NCI-H1930 (cell line): ENCODE results near the gene WEE1.
"Not testable (repeated sequence)": the region's sequence is repeated elsewhere in the genome, so short reads cannot be mapped to it uniquely, and the experiment has no call there.

Experiments used
- DNase-seq, 2 experiments: peaks; one replicate each; lab custom pipeline; 2025; lab: John Stamatoyannopoulos, UW

WEE1 gene

DNA sequence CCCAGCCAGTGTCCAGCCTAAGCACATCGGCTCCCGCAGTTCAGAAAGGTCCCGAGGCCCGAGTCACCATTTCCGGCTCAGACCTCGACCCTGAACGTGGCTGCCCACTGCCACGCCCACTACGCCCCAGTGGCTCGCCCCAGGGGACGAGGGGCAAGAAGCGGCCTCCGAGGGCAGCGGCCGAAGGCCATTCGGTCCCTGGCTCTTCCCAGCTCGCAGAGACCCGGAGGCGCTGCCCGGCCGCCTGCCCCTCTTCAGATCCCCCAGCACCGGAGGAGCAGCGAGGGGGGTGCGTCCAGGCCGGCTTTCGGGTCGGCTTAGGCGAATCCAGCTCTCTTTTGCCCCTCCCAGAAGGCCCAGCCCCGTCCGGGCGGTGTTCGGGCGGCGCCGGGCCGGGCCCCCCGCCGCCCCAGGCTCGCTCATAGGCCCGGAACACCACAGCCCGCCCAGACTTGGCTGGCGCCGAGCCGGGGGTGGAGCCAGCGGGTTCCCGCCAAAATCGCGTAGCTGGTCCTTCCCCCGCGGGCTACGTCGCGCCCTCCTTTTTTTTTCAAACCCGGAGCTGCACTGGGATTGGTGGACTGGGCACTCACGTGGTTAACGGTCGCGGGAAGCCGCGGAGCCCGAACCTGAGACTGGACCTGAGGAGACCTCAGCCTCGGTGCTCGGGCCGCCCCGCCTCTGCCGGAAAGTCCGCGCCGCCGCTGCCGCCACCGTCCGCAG lies at the start of gene WEE1:
Gene WEE1, plus strand, starts transcription at position 619 of the 723 bp plus-strand sequence. CDS start 264 bp downstream, outside the sequence.
- DNase-seq = peak; percentile 98 to 100

DNA sequence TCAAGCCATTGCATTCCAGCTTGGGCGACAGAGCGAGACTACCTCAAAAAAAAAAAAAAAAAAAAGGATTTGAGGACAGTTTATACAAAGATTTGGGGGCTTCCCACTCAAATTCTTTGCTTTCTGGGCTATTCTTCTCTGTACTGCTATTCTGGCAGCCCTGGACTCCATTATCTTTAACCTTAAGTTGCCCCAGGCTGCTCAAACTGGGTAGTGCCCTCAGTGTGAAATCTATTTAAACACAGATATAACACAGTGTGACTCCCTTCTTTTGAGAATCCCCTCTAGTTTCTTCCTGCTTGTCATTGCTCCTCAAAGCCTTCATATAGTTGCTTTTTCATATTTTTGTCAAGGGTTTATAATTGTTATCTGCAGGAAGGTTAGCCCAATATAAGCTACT lies 49.5 kb upstream of the WEE1 start:
- DNase-seq = no peak

DNA sequence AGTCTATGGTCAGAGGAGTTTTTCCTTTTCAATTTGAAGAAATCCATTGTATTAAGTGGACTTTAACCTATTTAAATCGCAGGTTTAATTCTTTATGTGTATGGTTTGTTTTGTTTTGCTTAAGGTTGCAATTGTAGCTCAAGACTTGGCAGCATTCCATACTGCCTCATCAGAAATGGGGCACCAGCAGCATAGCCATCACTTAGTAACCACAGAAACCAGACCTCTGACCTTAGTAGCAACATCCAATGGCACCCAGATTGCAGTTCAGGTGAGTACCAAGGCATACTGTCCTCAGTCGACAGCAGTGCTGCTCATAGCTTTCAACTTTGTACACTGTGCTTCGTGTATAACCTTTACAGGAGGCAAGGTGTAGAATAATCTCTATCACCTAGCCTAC lies 48.4 kb upstream of the WEE1 start:
- no peak for DNase-seq

DNA sequence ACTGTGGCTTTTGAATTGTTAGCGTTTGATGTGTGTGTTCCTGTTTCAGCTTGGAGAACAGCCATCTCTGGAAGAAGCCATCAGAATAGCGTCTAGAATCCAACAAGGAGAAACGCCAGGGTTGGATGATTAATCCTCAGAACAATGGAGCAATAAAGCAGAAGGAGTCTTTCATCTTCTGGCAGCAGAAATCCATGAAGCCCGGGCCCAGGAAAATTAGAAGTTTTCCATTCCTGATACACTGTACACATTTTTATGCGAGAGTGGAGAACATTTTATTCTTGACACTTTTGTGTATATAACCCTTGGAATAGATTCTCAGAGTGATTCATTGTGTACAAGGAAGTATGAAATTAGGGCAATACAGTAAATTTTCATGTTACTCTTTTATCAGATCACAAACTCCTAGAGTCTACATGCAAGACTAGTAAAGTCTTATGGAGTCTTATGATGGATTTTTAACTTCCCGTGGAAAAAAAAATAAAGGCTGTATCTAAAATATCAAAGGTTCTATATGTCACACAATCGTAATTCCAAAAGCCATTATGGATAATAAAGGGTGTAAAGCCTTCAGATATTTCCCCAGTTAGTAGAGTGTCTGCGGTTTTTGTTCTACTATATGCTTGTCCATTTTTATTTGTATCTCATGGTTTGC lies 45.9 kb upstream of the WEE1 start:
- DNase-seq = no peak

DNA sequence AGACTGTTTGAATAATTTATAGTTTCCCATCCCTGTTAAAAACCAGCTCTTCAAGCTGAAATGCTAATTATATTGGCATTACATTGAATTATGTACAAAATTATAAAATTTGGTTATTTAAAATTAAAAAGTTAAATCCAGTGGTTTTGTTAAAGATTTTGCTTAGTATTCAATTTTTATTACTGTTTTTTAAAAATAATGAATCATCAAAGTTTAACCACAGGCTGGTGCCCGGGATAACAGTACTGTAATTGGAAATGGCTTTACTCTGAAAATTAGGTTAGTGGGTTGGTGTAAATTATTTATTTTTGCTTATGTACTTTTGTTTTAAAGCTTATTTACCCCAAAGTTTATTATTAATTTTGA lies 45.4 kb upstream of the WEE1 start:
- no peak for DNase-seq

DNA sequence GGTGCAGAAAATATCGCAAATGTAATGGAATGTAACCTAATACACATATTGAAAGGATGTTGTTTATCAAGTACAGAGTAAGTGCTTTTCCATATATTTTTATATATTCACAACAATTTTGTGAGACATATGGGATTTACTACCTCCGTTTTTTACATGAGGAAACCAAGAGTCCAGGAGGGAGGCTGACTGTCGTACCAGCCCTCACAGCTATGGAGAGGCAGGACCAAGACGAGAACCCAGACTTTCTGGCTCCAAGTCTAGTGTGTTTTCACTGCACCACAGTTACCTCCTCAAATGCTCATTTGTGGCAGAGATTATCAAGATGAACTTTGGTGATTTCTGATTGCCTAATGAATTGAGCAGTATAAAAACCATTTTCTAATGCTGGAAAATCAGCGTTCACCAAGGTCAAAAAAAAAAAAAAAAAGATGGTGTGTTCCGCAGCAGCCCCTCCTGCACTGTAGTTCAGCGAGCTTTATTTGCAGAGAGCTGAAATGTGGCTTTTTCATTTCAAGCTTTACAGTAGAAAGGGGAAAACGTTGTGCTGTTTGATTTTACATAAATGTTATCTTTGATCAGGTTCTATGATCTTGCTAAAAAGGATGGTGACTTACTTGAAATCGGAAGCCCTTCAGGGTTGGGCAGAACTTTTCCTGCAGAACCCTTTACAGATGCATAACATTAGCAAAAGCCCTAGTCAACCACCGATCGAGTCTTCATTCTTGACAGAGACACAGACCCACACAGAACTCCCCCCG lies 44.7 kb upstream of the WEE1 start:
- DNase-seq = no peak

DNA sequence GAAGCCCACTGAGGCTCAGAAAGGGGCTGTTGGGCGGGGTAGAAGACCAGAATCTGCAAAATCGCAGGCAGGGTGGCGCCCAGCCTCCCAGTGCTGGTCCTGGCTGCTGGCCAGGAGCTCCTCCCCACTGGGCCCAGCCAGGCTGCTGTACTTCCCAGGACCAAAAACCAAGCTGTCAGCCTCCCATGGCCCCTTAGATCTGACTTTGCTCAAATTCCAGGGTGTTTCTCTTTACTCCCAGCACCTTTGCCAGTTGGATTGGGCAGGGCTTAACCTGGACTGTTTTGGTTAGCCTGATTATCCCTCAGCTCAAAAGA lies 44.2 kb upstream of the WEE1 start:
- no peak for DNase-seq

DNA sequence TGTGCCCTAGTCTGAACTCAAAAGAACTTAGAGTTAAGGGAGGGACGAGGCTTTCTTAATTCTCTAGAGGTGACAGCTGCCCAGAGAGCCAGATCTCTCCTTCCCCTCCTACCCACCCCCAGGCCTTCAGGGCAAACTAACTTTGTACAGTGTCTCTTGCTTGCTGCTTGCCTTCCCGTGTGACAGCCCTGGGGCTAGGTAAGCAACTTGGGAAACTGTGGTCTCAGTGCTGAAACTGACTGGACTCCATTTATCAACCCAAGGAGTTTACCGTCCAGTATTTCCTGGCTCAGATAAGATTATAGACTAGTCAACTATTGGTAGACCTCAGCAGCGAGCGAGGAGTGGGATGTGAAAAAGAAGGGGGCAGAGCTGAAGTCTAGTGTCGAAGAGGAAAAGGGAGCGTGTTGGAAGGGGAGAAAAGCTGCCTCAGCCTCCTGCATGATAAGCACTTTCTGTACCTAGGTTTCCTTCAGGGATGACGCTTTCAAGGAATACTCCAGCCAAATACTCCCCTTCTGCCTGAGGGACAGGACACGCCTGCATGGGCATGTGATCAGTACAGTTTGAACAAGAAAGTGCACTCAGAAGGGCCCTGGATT lies 43.3 kb upstream of the WEE1 start:
- no peak for DNase-seq

DNA sequence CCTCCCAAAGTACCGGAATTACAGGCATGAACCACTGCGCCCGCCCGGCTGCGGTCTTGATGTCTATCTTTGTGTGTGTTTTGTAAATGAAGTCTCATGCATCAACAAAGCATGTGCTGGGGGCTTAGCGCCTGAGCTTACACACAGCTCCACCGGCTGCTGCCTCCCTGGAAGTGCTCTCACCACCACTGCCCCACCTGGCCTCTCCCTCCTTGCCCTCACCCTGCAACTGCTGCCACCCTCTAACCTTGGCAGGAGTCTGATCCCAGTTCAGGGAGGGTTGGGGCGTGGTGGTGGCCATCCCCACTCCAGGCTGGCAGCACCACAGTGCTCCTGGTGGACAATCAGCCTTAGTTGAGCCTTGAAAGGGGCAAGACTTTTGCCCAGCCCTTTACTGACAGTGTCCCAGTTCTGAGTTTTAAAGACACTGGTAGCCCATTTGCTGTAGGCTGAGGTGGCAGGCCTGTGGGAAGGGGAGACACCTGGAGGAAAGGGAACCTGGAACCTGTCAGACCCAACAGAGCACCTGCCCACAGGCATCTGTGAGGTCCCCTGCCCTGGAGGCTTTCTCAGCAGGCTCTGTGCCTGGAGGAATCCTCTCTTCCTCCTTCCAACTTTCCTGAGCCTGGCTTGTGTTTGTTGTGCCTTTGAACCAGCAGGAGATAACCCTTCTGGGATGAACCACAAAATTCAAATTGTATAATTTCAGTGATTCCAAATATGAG lies 42.4 kb upstream of the WEE1 start:
- DNase-seq = no peak

DNA sequence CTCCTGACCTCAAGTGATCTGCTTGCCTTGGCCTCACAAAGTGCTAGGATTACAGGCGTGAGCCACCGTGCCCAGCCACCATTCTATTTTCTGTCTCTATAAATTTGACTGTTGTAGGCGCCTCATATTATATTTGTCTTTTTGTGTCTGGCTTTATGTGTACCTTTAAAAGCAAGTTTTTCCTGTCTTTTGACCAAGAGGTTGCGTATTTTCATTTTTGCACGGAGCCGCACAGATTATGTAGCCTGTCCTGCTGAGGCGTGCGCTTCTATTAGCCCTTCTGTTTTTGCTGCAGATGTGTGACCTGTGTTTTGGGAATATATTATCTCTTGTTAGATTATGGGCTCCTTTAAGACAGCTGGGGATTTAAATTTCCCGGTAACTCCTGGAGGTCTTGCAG lies 40.4 kb upstream of the WEE1 start:
- no peak for DNase-seq

DNA sequence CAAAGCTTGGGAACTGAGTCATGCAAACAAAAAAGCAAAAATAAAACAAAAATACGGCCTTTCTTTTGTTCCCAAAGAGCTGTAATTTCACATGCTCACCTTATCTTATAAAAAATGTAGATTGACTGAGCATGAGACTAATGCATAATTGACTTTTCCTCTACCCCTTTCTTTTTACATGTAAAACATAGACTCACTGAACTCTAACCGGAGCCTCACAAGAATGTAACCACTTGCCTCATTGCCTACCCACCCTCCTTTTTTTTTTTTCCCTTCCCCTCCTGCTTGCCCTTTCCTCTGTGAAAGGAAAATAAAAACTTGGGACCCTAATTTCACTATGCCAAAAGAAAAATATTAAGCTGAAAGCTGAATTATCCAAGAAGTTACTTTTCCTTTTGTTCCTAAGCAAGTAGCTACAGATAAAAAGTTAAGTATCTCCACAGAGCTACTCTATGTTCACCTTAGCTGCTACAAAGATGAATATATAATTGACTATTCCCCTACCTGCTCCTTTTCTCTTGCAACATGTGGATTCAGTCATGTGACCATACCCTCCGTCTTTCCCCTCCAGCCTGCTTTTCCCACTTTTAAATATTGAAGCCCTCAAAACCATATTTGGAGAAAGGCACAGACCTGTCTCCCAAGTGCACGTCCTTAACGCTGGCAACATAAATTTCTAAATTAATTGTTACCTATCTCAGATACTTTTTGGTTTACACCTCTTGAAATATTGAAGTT lies 39.6 kb upstream of the WEE1 start:
- DNase-seq = no peak

DNA sequence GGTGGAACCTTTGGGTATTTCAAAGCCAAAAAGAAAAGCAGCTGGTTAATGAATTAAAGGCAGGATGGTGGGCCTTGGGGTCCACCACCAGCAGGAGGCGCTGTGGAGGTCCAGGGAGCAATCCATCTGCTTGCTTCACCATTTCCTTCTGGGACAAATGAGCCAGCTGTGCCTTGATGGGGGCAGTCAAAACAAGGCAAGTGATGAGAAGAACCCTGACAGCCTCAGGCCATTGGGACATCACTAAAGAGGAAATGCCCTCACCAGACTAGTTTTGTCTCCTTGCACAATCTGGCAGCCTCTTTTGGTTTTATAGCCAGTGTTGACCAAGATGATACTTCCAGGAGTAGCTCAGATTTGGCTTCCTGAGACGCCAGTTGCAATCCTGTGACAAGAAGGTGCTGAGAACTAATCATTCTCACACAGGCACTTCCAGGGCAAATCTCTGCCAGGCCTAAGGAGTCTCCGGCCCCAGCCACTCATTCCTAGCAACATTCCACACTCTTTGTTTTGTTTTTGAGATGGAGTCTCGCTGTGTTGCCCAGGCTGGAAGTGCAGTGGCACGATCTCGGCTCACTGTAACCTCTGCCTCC lies 38.2 kb upstream of the WEE1 start:
- peak in 1 of 2 experiments; percentile 52 for DNase-seq

DNA sequence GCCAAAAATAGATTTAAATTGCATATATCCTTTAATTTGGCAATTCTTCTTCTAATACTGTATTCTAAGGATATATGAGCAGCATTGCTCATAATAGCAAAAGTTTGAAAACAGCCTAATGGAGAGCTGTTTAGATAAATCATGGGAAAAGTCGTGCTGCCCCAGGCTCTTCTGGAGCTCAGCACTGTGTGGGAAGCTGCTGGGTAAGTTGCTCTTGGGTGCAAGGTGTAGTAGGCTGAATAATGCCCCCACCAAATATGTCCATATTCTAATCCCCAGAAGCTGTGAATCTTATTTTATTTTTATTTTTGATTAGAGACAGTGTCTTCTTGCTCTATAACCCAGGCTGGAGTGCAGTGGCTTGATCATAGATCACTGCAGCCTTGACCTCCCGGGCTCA lies 34.9 kb upstream of the WEE1 start:
- no peak for DNase-seq

DNA sequence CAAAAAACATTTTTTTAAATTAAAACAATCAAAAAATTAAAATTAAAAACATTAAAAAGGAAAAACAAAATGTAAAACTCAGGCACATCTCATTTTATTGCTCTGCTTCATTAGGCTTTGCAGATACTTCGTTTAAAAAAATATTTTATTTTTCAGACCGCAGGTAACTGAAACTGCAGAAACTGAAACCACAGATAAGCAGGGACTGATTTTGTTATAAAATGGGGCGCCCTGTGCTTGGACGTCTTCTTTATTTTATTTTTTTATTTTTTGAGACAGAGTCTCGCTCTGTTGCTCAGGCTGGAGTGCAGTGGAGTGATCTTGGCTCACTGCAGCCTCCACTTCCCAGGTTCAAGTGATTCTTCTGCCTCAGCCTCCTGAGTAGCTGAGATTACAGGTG lies 24.3 kb upstream of the WEE1 start:
- not testable (repeated sequence) for DNase-seq

DNA sequence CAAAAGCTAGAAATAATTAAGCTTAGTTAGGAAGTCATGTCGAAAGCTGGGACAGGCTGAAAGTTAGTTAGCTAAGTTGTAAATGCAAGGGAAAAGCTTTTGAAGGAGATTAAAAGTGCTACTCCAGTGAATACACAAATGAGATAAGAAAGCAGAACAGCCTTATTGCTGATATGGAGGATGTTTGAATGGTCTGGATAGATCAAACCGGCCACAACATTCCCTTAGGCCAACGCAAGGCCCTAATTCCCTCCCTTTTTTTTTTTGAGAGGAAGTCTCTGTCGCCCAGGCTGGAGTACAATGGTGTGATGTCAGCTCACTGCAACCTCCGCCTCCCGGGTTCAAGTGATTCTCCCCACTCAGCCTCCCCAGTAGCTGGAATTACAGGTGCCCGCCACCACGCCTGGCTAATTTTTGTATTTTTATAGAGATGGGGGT lies 23.3 kb upstream of the WEE1 start:
- no peak for DNase-seq

DNA sequence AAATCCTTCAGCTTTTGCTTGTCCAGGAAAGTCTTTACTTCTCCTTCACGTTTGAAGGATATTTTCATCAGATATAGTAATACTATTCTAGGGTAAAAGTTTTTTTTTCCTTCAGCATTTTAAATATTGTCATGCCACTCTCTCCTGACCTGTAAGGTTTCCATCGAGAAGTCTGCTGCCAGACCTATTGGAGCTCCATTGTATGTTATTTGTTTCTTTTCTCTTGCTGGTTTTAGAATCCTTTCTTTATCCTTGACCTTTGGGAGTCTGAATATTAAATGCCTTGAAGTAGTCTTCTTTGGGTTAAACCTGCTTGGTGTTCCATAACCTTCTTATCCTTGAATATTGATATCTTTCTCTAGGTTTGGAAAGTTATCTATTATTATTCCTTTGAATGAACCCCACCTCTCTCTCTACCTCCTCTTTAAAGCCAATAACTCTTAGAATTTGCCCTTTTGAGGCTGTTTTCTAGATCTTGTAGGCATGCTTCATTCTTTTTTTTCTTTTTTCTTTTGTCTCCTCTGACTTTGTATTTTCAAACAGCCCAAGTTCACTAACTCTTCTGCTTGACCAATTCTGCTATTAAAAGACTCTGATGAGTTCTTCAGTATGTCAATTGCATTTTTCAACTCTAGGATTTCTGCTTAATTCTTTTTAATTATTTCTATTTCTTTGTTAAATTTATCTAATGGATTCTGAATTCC lies 12.0 kb upstream of the WEE1 start:
- DNase-seq = no peak

DNA sequence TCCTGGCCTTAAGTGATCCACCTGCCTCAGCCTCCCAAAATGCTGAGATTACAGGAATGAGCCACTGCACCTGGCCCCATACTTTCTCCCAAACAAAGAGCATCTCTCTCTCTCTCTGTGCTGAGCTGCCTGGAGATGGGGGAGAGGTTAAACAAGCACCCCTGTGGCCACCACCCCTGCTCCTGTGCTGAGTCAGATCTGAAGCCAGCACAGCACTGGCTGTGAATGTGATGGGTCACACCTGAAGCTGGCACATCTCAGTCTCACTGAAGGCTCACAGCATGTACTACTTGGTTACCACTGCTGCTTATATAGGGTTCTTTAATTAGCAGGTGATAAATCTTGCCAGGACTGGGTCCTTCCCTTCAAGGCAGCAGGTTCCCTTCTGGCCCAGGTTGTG lies 10.8 kb upstream of the WEE1 start:
- DNase-seq = no peak

DNA sequence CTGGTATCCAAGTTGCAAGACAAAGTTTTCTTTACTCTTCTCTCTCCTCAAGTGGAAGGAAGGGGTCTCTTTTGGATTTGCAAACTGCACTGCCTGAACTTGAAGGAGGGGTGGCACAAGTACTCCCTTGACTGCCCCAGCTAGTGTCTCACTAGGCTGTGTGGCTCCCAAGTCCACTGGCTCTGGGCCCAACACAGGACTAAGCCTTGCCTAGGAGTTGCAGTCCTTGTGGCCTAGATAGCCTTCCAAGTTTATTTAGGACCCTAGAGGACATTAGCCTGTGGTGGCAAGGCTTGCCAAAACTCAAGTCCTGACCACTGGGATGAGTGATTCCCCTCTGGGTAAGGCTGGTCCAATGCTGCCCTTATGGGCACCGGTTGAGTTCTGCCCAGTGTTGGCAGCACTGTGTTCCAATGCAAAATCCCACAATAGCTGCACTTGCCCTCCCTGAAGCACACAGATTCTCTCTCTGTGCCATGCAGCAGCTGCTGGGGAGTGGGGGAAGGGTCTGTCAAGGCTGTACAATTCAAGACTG lies 10.2 kb upstream of the WEE1 start:
- DNase-seq = no peak

DNA sequence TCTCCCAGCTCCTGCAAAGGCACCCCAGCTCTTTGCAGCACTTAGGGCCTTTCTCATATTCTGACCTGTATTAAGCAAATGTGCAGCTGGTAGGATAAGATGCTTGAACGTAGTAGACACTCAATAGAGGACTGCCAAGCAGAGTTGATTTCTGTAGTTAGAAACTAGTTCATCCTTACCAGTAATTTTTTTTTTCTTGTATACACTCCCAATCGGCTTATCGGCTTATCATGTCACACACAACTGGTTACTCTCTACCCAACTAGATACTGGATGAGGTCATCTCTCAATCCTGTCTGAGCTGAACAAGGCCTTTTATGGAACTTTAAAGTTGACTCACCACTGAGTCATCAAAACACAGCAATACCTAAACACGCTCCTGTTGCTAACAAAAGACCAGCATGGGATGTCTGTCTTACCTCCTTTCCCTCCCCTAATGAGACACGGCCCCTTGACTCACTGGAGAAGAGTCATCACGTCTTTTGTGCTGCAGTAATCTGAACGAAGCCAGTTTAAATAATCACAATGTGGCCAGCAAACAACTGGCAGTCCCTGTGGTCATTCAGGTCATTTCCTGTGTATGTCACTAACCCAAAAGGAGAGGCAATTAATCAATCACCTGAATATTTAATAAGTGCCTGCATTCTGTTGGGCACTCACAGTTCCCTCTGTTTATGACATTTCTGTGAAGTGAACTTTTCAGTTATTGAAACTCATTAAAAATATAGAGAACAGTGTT lies 7.5 kb upstream of the WEE1 start:
- peak; percentile 37 to 75 for DNase-seq
